Amygdala (tissue), 56 donors: ENCODE results near the gene HAUS7.
"Not testable (repeated sequence)": the region's sequence is repeated elsewhere in the genome, so short reads cannot be mapped to it uniquely, and the experiment has no call there.

ENCODE experiments used
- DNase-seq, 56 donors: peaks; one replicate each; lab custom pipeline; 2025; lab: John Stamatoyannopoulos, UW

HAUS7 gene

GRCh38 chrX:153412746-153413720 lies 57.3 kb downstream of the HAUS7 start:
- no peak for DNase-seq

GRCh38 chrX:153411988-153412574 lies 58.3 kb downstream of the HAUS7 start:
- DNase-seq: no peak

GRCh38 chrX:153411255-153411987 lies 59.0 kb downstream of the HAUS7 start, which contains the start of gene ZFP92:
TSS of gene ZFP92 (plus strand) at chrX:153411472. CDS start at chrX:153418323, 6,851 bp downstream.
- DNase-seq: peak in 9 of 56 donors; percentile 1 to 36 (median 8)

- DNase-seq: no peak
These were observed 59.5 kb downstream of the HAUS7 start for GRCh38 chrX:153410888-153411254.

- DNase-seq: no peak
These were observed 60.0 kb downstream of the HAUS7 start for GRCh38 chrX:153410373-153410772.

GRCh38 chrX:153409414-153410101 lies 60.8 kb downstream of the HAUS7 start:
- DNase-seq: no peak

- DNase-seq: no peak
These were observed 61.5 kb downstream of the HAUS7 start for GRCh38 chrX:153408871-153409351.

GRCh38 chrX:153408221-153408721 lies 62.1 kb downstream of the HAUS7 start:
- no peak for DNase-seq

- DNase-seq: no peak
These were observed 62.6 kb downstream of the HAUS7 start for GRCh38 chrX:153407736-153408135.

GRCh38 chrX:153406903-153407302 lies 63.5 kb downstream of the HAUS7 start:
- no peak for DNase-seq

GRCh38 chrX:153406011-153406410 lies 64.4 kb downstream of the HAUS7 start:
- DNase-seq: no peak

- peak in 1 of 56 donors; percentile 10 for DNase-seq
These were observed 65.0 kb downstream of the HAUS7 start for GRCh38 chrX:153405426-153405825.

GRCh38 chrX:153404333-153404732 lies 66.0 kb downstream of the HAUS7 start:
- DNase-seq: not testable (repeated sequence)

- no peak for DNase-seq
These were observed 69.1 kb downstream of the HAUS7 start, which contains the start of gene PNMA6E for GRCh38 chrX:153401133-153401764. TSS of gene PNMA6E (minus strand) at chrX:153401350. CDS start at chrX:153398849, 2,501 bp downstream.

GRCh38 chrX:153400146-153401132 lies 69.9 kb downstream of the HAUS7 start:
- no peak for DNase-seq

- no peak for DNase-seq
These were observed 72.0 kb downstream of the HAUS7 start for GRCh38 chrX:153398275-153398960.
